BLaER1 treated with 17β-estradiol and CSF1 and Interleukin-3, amounts not matched to agents 10 nM and 100 nM (cell line): ENCODE data around the gene MISP3.

Experiments
- H3K27ac ChIP-seq, 11 experiments: shearing (Covaris generic); formaldehyde crosslinking; 2 replicates each; pipeline ENCODE4 v1.8.1; 2022
- H3K27me3 ChIP-seq, 11 experiments: shearing (Covaris generic); formaldehyde crosslinking; 2 replicates each; pipeline ENCODE4 v1.8.1; 2022
- H3K36me3 ChIP-seq, 11 experiments: shearing (Covaris generic); formaldehyde crosslinking; 2 replicates each; pipeline ENCODE4 v1.8.1; 2022
- H3K4me1 ChIP-seq, 10 experiments: shearing (Covaris generic); formaldehyde crosslinking; 2 replicates each; pipeline ENCODE4 v1.8.1; 2022
- H3K4me2 ChIP-seq, 11 experiments: shearing (Covaris generic); formaldehyde crosslinking; 2 replicates each; pipeline ENCODE4 v1.8.1; 2022
- H3K4me3 ChIP-seq, 10 experiments: shearing (Covaris generic); formaldehyde crosslinking; 2 replicates each; pipeline ENCODE4 v1.8.1; 2022
- H3K9ac ChIP-seq, 11 experiments: shearing (Covaris generic); formaldehyde crosslinking; 2 replicates each; pipeline ENCODE4 v1.8.1; 2022
- H3K9me3 ChIP-seq, 11 experiments: shearing (Covaris generic); formaldehyde crosslinking; replicated peaks in 1 of 11; 2 replicates each; pipeline ENCODE4 v1.8.1; 2022
- H4K20me1 ChIP-seq, 11 experiments: shearing (Covaris generic); formaldehyde crosslinking; 2 replicates each; pipeline ENCODE4 v1.8.1; 2022
- Cebpa-rat ChIP-seq, 11 experiments: shearing (Covaris generic); IDR thresholded peaks; 2 replicates each; pipeline ENCODE4 v1.8.1; 2022

MISP3 gene

DNA sequence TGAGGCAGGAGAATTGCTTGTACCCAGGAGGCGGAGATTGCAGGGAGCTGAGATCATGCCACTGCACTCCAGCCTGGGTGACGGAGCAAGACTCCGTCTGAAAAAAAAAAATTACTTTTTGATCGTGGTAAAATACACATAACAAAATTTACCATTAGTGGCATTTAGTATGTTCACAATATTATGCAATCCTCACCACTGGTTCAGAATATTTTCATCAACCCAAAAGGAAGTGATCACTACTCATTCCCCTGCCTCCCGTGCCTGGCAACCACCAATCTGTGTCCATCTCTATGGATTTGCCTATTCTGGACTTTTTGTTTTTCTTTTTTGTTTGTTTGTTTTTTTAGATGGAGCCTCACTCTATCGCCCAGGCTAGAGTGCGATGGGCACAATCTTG, 9.5 kb upstream of the MISP3 start:
- Histone ChIP-seq H3K9me3 (no peaks in the 10 kb centered on the region), H3K36me3 (no peaks in the 10 kb centered on the region), H3K9ac (no peak overlapping the region), H3K4me2 (peak overlapping the region in 5 of 11 experiments; percentile 11 to 58 (median 36); a peak in 8 of 22 replicates), H3K27me3 (peaks cover 13 to 40% (median 25%) of the 10 kb centered on the region in 11 experiments), H3K4me1 (peaks cover 6 to 33% (median 15%) of the 10 kb centered on the region in 10 experiments; a peak in 18 of 20 replicates), H3K4me3 (no peak overlapping the region), H3K27ac (no peak overlapping the region), H4K20me1 (no peaks in the 10 kb centered on the region; a peak in 2 of 22 replicates)
- TF ChIP-seq Cebpa-rat (IDR thresholded peaks at IDR 0.05) = peak in 3 of 11 experiments; percentile 16 to 58 (median 27); a peak in 2 of 22 replicates

DNA sequence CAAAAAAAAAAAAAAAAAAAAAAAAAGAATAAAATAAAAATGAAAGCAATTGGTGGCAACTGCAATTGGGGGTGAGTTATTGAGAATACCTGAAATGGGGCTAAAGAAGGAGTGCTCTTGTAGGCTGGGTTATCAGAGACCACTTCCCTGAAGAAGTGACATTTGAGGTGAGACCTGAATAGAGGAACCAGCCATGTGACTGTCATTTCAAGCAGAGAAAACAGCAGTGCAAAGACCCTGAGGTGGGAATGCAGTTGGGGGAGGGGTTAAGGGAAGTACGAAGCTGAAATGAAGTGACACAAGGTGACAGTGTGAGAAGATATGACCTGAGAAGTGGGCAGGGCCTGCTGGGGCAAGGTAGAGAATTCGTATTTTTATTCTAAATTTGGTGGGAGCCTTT, 6.5 kb upstream of the MISP3 start:
- Histone ChIP-seq H3K27me3 (peaks cover 0 to 11% (median 4%) of the 10 kb centered on the region in 11 experiments; a peak in 7 of 22 replicates), H3K36me3 (no peaks in the 10 kb centered on the region), H3K4me2 (no peak overlapping the region), H3K4me1 (peaks cover 0 to 25% (median 7%) of the 10 kb centered on the region in 10 experiments; a peak in 13 of 20 replicates), H3K27ac (no peak overlapping the region), H4K20me1 (no peaks in the 10 kb centered on the region), H3K9me3 (no peaks in the 10 kb centered on the region), H3K4me3 (no peak overlapping the region), H3K9ac (no peak overlapping the region)
- TF ChIP-seq Cebpa-rat (IDR thresholded peaks at IDR 0.05) = no peak

DNA sequence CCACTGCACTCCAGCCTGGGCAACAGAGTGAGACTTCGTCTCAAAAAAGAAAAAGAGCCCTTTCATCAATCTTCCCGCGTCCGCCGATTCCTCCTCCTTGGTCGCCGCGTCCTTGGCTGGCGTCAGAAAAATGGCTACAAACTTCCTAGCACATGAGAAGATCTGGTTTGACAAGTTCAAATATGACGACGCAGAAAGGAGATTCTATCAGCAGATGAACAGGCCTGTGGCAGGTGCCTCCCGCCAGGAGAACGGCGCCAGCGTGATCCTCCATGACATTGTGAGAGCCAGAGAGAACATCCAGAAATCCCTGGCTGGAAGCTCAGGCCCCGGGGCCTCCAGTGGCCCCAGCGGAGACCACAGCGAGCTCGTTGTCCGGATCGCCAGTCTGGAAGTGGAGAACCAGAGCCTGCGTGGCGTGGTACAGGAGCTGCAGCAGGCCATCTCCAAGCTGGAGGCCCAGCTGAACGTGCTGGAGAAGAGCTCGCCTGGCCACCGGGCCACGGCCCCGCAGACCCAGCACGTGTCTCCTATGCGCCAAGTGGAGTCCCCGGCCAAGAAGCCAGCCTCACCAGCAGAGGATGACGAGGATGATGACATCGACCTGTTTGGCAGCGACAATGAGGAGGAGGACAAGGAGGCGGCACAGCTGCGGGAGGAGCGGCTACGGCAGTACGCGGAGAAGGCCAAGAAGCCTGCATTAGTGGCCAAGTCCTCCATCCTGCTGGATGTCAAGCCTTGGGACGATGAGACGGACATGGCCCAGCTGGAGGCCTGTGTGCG, 2.1 kb upstream of the MISP3 start:
- Histone ChIP-seq H3K9me3 (no peaks in the 10 kb centered on the region), H3K9ac (no peak overlapping the region), H3K4me3 (no peak overlapping the region), H3K4me1 (peaks cover 12 to 43% (median 36%) of the 10 kb centered on the region in 10 experiments), H4K20me1 (peaks cover 0 to 9% (median 0%) of the 10 kb centered on the region in 11 experiments; a peak in 6 of 22 replicates), H3K27ac (no peak overlapping the region), H3K36me3 (no peaks in the 10 kb centered on the region), H3K27me3 (peaks cover 15 to 38% (median 34%) of the 10 kb centered on the region in 11 experiments; a peak in 21 of 22 replicates), H3K4me2 (no peak overlapping the region)
- no peak for TF ChIP-seq Cebpa-rat (IDR thresholded peaks at IDR 0.05)

DNA sequence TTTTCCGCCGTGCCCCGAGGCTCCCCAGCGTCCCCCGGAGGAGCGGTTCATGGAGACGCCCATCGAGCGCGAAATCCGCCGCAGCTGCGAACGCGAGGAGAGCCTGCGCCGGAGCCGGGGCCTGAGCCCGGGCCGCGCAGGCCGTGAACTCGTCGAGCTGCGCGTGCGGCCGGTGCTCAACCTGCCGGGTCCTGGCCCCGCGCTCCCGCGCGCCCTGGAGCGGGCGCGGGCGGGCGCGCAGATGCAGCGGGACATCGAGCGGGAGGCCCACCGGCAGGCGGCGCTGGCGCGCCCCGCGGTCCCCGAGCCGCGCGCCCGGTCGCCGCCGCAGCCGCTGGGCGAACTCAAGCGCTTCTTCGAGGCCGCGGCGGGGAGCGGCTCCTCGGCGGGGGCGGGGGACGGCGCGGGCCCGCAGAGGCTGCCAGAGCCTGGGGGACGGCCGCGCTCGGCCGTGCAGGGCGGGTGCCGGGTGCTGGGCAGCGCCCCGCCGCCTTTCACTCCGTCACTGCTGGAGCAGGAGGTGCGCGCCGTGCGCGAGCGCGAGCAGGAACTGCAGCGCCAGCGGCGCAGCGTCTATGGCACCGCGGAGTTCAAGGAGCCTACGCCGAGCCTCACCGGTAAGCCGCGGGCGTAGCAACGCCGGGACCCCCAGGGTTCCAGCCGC, 807 bp downstream of the MISP3 start:
- peaks cover 41 to 66% (median 51%) of the 10 kb centered on the region in 10 experiments for H3K4me1 ChIP-seq
- no peaks in the 10 kb centered on the region for H3K9me3 ChIP-seq
- peak overlapping the region; percentile 90 to 100 (median 99) for H3K4me2 ChIP-seq
- H3K36me3 ChIP-seq = no peaks in the 10 kb centered on the region
- TF ChIP-seq Cebpa-rat (IDR thresholded peaks at IDR 0.05) = no peak
- peak overlapping the region; percentile 58 to 87 (median 68) for H3K4me3 ChIP-seq
- H3K9ac ChIP-seq = peak overlapping the region; percentile 48 to 80 (median 72)
- H4K20me1 ChIP-seq = peaks cover 0 to 9% (median 0%) of the 10 kb centered on the region in 11 experiments; a peak in 6 of 22 replicates
- H3K27ac ChIP-seq = peak overlapping the region in 6 of 11 experiments; percentile 17 to 55 (median 45); a peak in 8 of 22 replicates
- H3K27me3 ChIP-seq = peaks cover 15 to 38% (median 34%) of the 10 kb centered on the region in 11 experiments; a peak in 21 of 22 replicates

DNA sequence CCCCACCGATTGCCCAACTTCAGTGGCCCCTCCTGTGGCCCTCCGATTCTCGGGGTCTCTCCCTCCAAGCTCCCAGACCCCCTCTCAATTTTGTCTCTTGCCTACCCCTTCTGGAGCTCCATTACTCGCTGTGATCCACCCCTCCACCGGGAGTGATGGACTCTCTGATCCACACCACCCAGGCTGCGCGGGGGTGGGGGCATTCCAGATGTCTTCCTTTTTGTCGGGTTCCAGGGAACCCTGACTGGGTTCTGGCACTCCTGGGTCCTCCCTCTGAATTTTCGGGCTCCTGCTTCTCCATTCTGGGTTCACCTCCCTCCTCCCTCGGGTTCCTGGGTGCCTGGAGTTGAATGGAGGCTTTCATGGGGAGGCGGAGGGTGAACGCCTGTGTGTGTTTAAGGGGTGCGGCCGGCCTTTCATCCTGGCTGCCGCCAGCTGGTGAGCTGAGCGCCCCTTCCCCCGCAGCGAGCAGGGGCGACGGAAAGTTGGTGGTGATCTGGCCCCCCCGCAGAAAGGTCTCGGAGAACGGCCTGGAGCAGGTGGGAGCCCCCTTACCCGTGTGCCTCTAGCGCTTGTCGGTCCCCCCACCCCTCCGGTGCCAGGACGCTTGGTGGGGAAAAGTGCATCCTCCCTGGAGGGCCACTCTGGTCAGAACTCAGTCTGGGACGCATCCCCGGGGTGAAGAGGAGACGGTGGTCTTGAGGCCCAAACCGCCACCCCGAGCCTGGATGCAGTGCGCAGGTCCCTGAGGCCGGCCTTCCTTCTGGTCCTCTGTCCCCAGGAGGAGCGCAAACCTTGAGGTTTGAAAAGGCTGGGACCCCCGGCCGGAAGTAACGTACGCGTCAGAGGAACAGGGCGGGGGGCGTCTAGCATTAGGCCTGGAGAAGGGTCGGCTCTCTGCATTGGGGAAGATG, 1.6 kb downstream of the MISP3 start:
- Histone ChIP-seq H3K27me3 (peaks cover 15 to 38% (median 34%) of the 10 kb centered on the region in 11 experiments; a peak in 21 of 22 replicates), H3K4me1 (peaks cover 48 to 74% (median 56%) of the 10 kb centered on the region in 10 experiments), H3K9ac (peak overlapping the region; percentile 48 to 80 (median 72)), H4K20me1 (peaks cover 0 to 9% (median 0%) of the 10 kb centered on the region in 11 experiments; a peak in 6 of 22 replicates), H3K4me3 (peak overlapping the region; percentile 58 to 87 (median 68)), H3K36me3 (no peaks in the 10 kb centered on the region), H3K27ac (peak overlapping the region in 4 of 11 experiments; percentile 17 to 54 (median 45); a peak in 6 of 22 replicates), H3K9me3 (no peaks in the 10 kb centered on the region), H3K4me2 (peak overlapping the region; percentile 90 to 100 (median 99))
- TF ChIP-seq Cebpa-rat (IDR thresholded peaks at IDR 0.05) = no peak

DNA sequence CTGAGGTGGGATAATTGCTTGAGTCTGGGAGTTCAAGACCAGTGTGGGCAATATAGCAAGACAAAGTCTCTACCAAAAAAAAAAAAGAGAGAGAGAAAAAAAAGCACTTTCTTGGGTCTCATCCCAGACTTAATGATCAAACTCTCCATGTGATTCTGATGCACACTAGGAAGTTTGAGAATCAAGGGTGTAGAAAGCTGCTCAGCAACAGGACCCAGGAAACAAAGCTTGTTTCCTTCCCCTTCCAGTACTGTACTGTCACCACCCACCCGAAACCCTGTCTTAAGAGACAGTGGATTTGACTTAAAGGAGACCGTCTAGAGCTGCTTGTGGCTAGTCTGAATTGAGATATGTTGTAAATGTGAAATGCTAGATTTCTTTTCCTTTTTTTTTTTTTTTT, 5.8 kb downstream of the MISP3 start:
- Histone ChIP-seq H3K4me1 (peaks cover 47 to 82% (median 69%) of the 10 kb centered on the region in 10 experiments), H3K27me3 (peaks cover 11 to 19% (median 17%) of the 10 kb centered on the region in 11 experiments; a peak in 21 of 22 replicates)

DNA sequence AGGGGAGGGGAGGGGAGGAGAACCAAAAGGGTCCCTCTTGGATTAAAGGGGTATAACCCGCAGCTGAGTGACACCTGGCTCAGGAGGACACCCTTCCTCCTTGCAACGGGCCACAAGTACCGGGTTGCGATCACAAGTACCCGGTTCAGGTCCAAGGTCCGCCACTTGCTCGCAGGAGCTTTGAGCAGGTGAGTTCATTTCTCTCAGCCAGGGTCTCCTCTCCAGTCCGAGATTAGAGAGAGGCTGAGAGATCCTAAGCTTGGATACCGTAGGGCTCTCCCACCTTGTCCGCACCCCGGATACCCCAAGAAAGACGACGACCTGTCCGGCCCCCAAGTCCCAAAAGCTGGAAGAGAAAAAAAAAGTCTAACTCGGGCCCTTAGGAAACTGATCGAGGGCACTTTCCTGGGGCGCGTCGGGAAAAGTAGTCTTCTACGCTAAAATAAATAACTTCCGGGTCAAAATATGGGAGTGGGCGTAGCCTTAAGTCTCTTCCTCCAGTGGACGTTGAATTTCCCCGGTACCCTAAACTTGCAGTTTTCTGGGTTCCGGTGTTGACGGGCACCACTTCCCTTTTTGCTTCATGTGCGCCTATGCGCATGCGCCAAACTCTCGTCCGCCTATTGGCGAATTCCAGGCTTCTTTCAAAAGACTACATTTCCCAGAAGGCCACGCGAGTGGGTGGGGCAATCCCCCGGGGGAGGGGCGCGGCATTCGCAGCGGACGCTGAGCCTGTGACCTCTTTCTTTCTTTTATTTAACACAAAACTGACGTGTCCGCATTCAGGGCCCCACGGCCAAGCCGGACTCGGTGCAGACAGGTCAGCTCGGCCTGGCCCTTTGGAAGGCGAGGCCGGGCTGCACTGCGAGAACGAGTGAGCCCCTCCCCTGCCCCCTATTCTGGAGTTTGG, 8.6 kb downstream of the MISP3 start:
- H3K27ac ChIP-seq = peak overlapping the region; percentile 67 to 85 (median 82)
- peaks cover 31 to 59% (median 45%) of the 10 kb centered on the region in 10 experiments for H3K4me1 ChIP-seq
- TF ChIP-seq Cebpa-rat (IDR thresholded peaks at IDR 0.05) = 0 out of 22 replicates have a peak, but pooled peaks of 1 of the 11 experiments have one; percentile 9
- H3K9ac ChIP-seq = peak overlapping the region; percentile 69 to 90 (median 84)
- no peaks in the 10 kb centered on the region for H3K27me3 ChIP-seq
- peak overlapping the region; percentile 67 to 84 (median 73) for H3K4me3 ChIP-seq
- peak overlapping the region; percentile 90 to 99 (median 96) for H3K4me2 ChIP-seq
- H4K20me1 ChIP-seq = 0 out of 22 replicates have a peak, but pooled peaks cover 0 to 8% (median 0%) of the 10 kb centered on the region in 11 experiments
- H3K36me3 ChIP-seq = peaks cover 0 to 20% (median 12%) of the 10 kb centered on the region in 11 experiments; a peak in 19 of 22 replicates
- H3K9me3 ChIP-seq = no peaks in the 10 kb centered on the region

More for the DNA sequence above, 5.8 kb downstream of the MISP3 start:
- H3K4me2 ChIP-seq = peak overlapping the region; percentile 25 to 94 (median 58)
- peak overlapping the region in 4 of 11 experiments; percentile 3 to 50 (median 30); a peak in 3 of 22 replicates for H3K9ac ChIP-seq
- peak overlapping the region in 4 of 11 experiments; percentile 0 to 64 (median 46); a peak in 5 of 22 replicates for H3K27ac ChIP-seq
- H3K4me3 ChIP-seq = no peak overlapping the region
- no peaks in the 10 kb centered on the region; a peak in 2 of 22 replicates for H3K36me3 ChIP-seq
- H4K20me1 ChIP-seq = peaks cover 0 to 9% (median 0%) of the 10 kb centered on the region in 11 experiments; a peak in 3 of 22 replicates
- H3K9me3 ChIP-seq = no peaks in the 10 kb centered on the region
- TF ChIP-seq Cebpa-rat (IDR thresholded peaks at IDR 0.05) = no peak
